Trophoblast cell (in vitro differentiated cells and primary cell): ENCODE measurements around the gene DENND1C.

Source experiments
- DNase-seq, 2 donors: peaks; one replicate each; pipeline ENCODE4 v3.0.0-alpha.2; 2016
- H2AFZ ChIP-seq: 2 replicates; pipeline ENCODE4 v1.6.1; 2013; ENCODE audit warnings: low read length, moderate library complexity, mild to moderate bottlenecking; ENCODE audit not compliant: insufficient read depth, poor library complexity
- H2AK5ac ChIP-seq: 2 replicates; pipeline ENCODE4 v1.6.1; 2013; ENCODE audit warnings: mild to moderate bottlenecking, low read length
- H2BK120ac ChIP-seq: 2 replicates; pipeline ENCODE4 v1.6.1; 2013; ENCODE audit warnings: low read length, mild to moderate bottlenecking, moderate library complexity; ENCODE audit not compliant: insufficient read depth, poor library complexity
- H2BK12ac ChIP-seq: 2 replicates; pipeline ENCODE4 v1.6.1; 2013; ENCODE audit warnings: mild to moderate bottlenecking, low read length, moderate library complexity
- H2BK5ac ChIP-seq: 2 replicates; pipeline ENCODE4 v1.6.1; 2013; ENCODE audit warnings: low read length, low read depth, moderate library complexity, mild to moderate bottlenecking; ENCODE audit not compliant: poor library complexity
- H3K14ac ChIP-seq: 2 replicates; pipeline ENCODE4 v1.6.1; 2013; ENCODE audit warnings: mild to moderate bottlenecking, low read length
- H3K18ac ChIP-seq: 2 replicates; pipeline ENCODE4 v1.6.1; 2013; ENCODE audit warnings: mild to moderate bottlenecking, low read length
- H3K23ac ChIP-seq: 2 replicates; pipeline ENCODE4 v1.6.1; 2013; ENCODE audit warnings: low read length
- H3K27ac ChIP-seq: 2 replicates; pipeline ENCODE4 v1.5.1; 2013; ENCODE audit warnings: low read depth, mild to moderate bottlenecking, inconsistent platforms, low read length, moderate library complexity
- H3K27me3 ChIP-seq: 2 replicates; pipeline ENCODE4 v1.6.1; 2013; ENCODE audit warnings: inconsistent platforms, mild to moderate bottlenecking, low read length, moderate library complexity; ENCODE audit not compliant: insufficient read depth
- H3K36me3 ChIP-seq, 2 experiments: 1 replicate in 1 of 2; 2 replicates in 1 of 2; pipeline ENCODE4 v1.6.1; 2013; ENCODE audit warnings: low read length in 2 of 2, mild to moderate bottlenecking in 2 of 2, moderate library complexity in 1 of 2; ENCODE audit not compliant: insufficient read depth in 2 of 2, control insufficient read depth in 1 of 2
- H3K4ac ChIP-seq: 2 replicates; pipeline ENCODE4 v1.6.1; 2013; ENCODE audit warnings: low read depth, mild to moderate bottlenecking, low read length, moderate library complexity
- H3K4me1 ChIP-seq, 2 experiments: 1 replicate in 1 of 2; 2 replicates in 1 of 2; pipeline ENCODE4 v1.6.1; 2013; ENCODE audit warnings: low read length in 2 of 2, mild to moderate bottlenecking in 2 of 2, moderate library complexity in 1 of 2; ENCODE audit not compliant: insufficient read depth in 2 of 2, control insufficient read depth in 1 of 2
- H3K4me2 ChIP-seq: 2 replicates; pipeline ENCODE4 v1.6.1; 2013; ENCODE audit warnings: inconsistent platforms, mild to moderate bottlenecking, low read length, moderate library complexity
- H3K4me3 ChIP-seq: 2 replicates; pipeline ENCODE4 v1.5.1; 2013; ENCODE audit warnings: mild to moderate bottlenecking, low read depth, low read length, inconsistent platforms
- H3K79me1 ChIP-seq: one replicate; pipeline ENCODE4 v1.6.1; 2013; ENCODE audit warnings: low read length
- H3K79me2 ChIP-seq: 2 replicates; pipeline ENCODE4 v1.6.1; 2013; ENCODE audit warnings: low read length, mild to moderate bottlenecking; ENCODE audit not compliant: control insufficient read depth, insufficient read depth, poor library complexity
- H3K9ac ChIP-seq: 2 replicates; pipeline ENCODE4 v1.6.1; 2013; ENCODE audit warnings: mild to moderate bottlenecking, low read length
- H3K9me3 ChIP-seq: 2 replicates; pipeline ENCODE4 v1.6.1; 2013; ENCODE audit warnings: low read depth, mild to moderate bottlenecking, control low read depth, inconsistent platforms, low read length; ENCODE audit not compliant: insufficient read depth
- H4K12ac ChIP-seq: 2 replicates; pipeline ENCODE4 v1.6.1; 2013; ENCODE audit warnings: low read depth, mild to moderate bottlenecking, low read length, moderate library complexity
- H4K8ac ChIP-seq: 2 replicates; pipeline ENCODE4 v1.6.1; 2013; ENCODE audit warnings: low read depth, mild to moderate bottlenecking, low read length, moderate library complexity
- H4K91ac ChIP-seq: one replicate; pipeline ENCODE4 v1.6.1; 2013; ENCODE audit warnings: low read depth, mild to moderate bottlenecking, low read length, moderate library complexity
- WGBS: extraction: QIAGEN DNeasy Blood & Tissue Kit; methylation state at CpG from one replicate; pipeline ENCODE4 v1.1.7; 2013; ENCODE audit warnings: missing lambda C conversion rate; ENCODE audit not compliant: insufficient read length, insufficient coverage; ENCODE audit errors: extremely low coverage; 5-methylcytosine and 5-hydroxymethylcytosine counted together

DENND1C gene

GRCh38 chr19:6483235-6483634, 1.6 kb upstream of the DENND1C start:
- Histone ChIP-seq H3K14ac (no peak overlapping the region), H4K91ac (no peak overlapping the region), H3K36me3 (no peaks in the 10 kb centered on the region), H3K9me3 (peaks cover 3% of the 10 kb centered on the region), H4K8ac (no peak overlapping the region), H3K4me1 (no peaks in the 10 kb centered on the region), H2AFZ (no peak overlapping the region), H3K4me2 (no peak overlapping the region), H3K27ac (no peak overlapping the region), H3K79me2 (no peaks in the 10 kb centered on the region), H2BK120ac (no peak overlapping the region), H3K9ac (no peak overlapping the region), H3K23ac (no peak overlapping the region), H2BK12ac (no peak overlapping the region), H2BK5ac (no peak overlapping the region), H3K79me1 (no peaks in the 10 kb centered on the region), H3K27me3 (no peaks in the 10 kb centered on the region), H4K12ac (no peak overlapping the region), H3K4ac (no peak overlapping the region), H3K4me3 (no peak overlapping the region), H2AK5ac (no peak overlapping the region), H3K18ac (no peak overlapping the region)
- no CpG with 5 or more reads among the region's 3 CpGs for WGBS
- DNase-seq = no peak

GRCh38 chr19:6482343-6482686, 728 bp upstream of the DENND1C start:
- H3K27ac ChIP-seq = no peak overlapping the region
- H3K4me3 ChIP-seq = no peak overlapping the region
- H2AK5ac ChIP-seq = no peak overlapping the region
- no peaks in the 10 kb centered on the region for H3K4me1 ChIP-seq
- no peak overlapping the region for H3K9ac ChIP-seq
- no peak for DNase-seq
- H2BK120ac ChIP-seq = no peak overlapping the region
- H3K9me3 ChIP-seq = peaks cover 3% of the 10 kb centered on the region
- no peak overlapping the region for H2AFZ ChIP-seq
- no peak overlapping the region for H3K4me2 ChIP-seq
- H3K36me3 ChIP-seq = no peaks in the 10 kb centered on the region
- no peak overlapping the region for H3K4ac ChIP-seq
- no peak overlapping the region for H3K23ac ChIP-seq
- H3K27me3 ChIP-seq = no peaks in the 10 kb centered on the region
- H2BK12ac ChIP-seq = no peak overlapping the region
- H3K18ac ChIP-seq = no peak overlapping the region
- no peak overlapping the region for H3K14ac ChIP-seq
- H4K12ac ChIP-seq = no peak overlapping the region
- no peak overlapping the region for H4K91ac ChIP-seq
- no peak overlapping the region for H4K8ac ChIP-seq
- WGBS = no CpG with 5 or more reads among the region's 8 CpGs
- no peaks in the 10 kb centered on the region for H3K79me2 ChIP-seq
- H2BK5ac ChIP-seq = no peak overlapping the region
- H3K79me1 ChIP-seq = no peaks in the 10 kb centered on the region

DNA sequence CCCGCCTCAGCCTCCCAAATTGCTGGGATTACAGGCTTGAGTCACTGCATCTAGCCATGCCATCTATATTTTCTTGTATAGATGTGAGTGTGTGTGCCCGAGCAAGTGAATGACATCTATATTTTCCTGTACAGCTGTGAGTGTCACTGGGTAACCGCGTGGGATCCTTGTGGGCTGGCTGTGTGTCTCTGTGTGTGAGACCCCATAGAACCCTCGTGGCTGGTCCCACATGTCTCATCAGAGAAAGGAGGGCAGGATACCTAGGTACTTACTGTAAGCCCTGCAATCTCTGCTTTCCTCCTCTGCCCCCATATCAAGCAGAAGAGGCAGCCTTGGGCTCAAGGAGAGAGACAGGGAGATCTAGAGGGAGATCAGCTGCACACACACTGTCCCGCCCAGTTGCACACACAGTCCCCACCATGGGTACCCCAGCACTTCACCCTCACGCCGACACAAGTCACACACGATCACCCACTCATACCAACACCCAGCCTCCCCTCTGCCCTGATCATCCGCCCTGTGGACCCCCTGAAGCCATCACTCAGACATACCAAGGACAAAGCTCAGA, 655 bp downstream of the DENND1C start:
- H2BK120ac ChIP-seq = no peak overlapping the region
- H3K18ac ChIP-seq = no peak overlapping the region
- no peak overlapping the region for H2BK12ac ChIP-seq
- no peak overlapping the region for H4K8ac ChIP-seq
- peak overlapping the region; percentile 55 for H3K9ac ChIP-seq
- H3K36me3 ChIP-seq = no peaks in the 10 kb centered on the region
- no peaks in the 10 kb centered on the region for H3K79me2 ChIP-seq
- no peaks in the 10 kb centered on the region for H3K27me3 ChIP-seq
- H3K79me1 ChIP-seq = no peaks in the 10 kb centered on the region
- no peak overlapping the region for H3K27ac ChIP-seq
- no CpG with 5 or more reads among the region's 10 CpGs for WGBS
- no peak for DNase-seq
- no peak overlapping the region for H4K91ac ChIP-seq
- no peak overlapping the region for H3K23ac ChIP-seq
- H3K9me3 ChIP-seq = peaks cover 7% of the 10 kb centered on the region
- no peak overlapping the region for H3K4ac ChIP-seq
- H3K4me3 ChIP-seq = no peak overlapping the region
- H3K14ac ChIP-seq = no peak overlapping the region
- H2BK5ac ChIP-seq = no peak overlapping the region
- H3K4me1 ChIP-seq = peaks cover 3 to 6% of the 10 kb centered on the region in 2 experiments
- H4K12ac ChIP-seq = no peak overlapping the region
- no peak overlapping the region for H3K4me2 ChIP-seq
- no peak overlapping the region for H2AK5ac ChIP-seq
- H2AFZ ChIP-seq = no peak overlapping the region

DNA sequence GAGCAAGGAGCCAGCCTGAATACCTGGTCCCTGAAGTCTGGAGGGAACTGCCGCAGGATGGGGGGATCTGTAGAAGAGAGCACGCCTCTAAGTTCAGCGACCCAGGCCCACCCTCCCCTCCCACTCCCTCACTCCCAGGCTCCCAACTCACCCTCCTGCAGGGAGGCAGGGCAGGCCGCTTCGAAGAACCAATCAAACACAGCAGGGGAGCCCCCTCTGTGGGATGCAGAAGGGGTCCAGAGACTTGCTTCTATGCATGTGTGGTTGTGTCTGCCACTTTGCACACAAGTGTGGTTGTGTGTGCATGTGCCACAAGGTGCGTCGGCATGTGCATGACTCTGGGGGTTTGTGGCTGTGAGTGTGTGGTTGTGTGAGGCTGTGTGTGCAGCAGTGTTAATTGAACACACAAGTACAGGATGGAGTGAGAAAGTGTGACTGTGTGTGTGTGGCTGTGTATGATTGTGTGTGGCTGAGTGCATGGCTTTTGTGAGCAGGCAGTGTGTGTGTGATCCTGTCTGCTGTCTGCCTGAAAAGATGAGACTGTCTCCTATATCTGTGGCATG, 1.7 kb downstream of the DENND1C start:
- no peak overlapping the region for H3K23ac ChIP-seq
- no peak overlapping the region for H2BK12ac ChIP-seq
- H4K91ac ChIP-seq = no peak overlapping the region
- H2AFZ ChIP-seq = no peak overlapping the region
- no peak for DNase-seq
- H3K18ac ChIP-seq = no peak overlapping the region
- H3K9ac ChIP-seq = no peak overlapping the region
- no peak overlapping the region for H3K4ac ChIP-seq
- H4K12ac ChIP-seq = no peak overlapping the region
- peaks cover 11% of the 10 kb centered on the region for H3K9me3 ChIP-seq
- H3K4me2 ChIP-seq = no peak overlapping the region
- no peaks in the 10 kb centered on the region for H3K79me2 ChIP-seq
- no peak overlapping the region for H3K27ac ChIP-seq
- H2BK120ac ChIP-seq = no peak overlapping the region
- no peak overlapping the region for H3K4me3 ChIP-seq
- H3K79me1 ChIP-seq = no peaks in the 10 kb centered on the region
- peaks cover 10 to 14% of the 10 kb centered on the region in 2 experiments for H3K4me1 ChIP-seq
- no peak overlapping the region for H2BK5ac ChIP-seq
- no peaks in the 10 kb centered on the region for H3K27me3 ChIP-seq
- H4K8ac ChIP-seq = no peak overlapping the region
- no peaks in the 10 kb centered on the region for H3K36me3 ChIP-seq
- no peak overlapping the region for H2AK5ac ChIP-seq
- WGBS = no CpG with 5 or more reads among the region's 7 CpGs
- no peak overlapping the region for H3K14ac ChIP-seq
